GM18511 (cell line): ENCODE measurements around the gene RPS3A.
"Not testable (repeated sequence)": the region's sequence is repeated elsewhere in the genome, so short reads cannot be mapped to it uniquely, and the experiment has no call there.

Experiments
- ATAC-seq: cut with Tn5 transposase; IDR thresholded peaks from one replicate; pipeline ENCODE4 v1.9.1; 2021; ENCODE audit warnings: mild to moderate bottlenecking, moderate library complexity; ENCODE audit not compliant: unreplicated experiment

The RPS3A gene

DNA sequence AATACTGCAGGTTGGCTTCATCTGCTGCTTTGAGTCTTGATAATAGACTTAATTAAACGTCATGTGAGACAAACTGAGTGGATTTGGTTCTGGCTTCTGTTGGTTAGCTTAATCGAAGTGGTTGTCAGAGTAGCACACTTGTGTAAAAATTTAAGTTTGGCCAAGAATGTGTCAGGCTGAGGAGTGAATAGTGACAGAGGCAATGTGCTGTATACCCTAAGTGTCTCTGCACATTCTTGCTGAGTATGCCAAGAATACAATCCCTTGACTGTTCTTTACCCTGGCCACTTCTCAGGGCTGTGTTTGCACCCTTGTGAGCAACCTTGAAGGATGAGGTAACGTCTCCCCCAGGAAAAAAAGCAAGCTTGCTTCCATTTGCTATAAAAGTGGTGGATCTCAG lies 14.9 kb downstream of the RPS3A start:
- no peak for ATAC-seq

DNA sequence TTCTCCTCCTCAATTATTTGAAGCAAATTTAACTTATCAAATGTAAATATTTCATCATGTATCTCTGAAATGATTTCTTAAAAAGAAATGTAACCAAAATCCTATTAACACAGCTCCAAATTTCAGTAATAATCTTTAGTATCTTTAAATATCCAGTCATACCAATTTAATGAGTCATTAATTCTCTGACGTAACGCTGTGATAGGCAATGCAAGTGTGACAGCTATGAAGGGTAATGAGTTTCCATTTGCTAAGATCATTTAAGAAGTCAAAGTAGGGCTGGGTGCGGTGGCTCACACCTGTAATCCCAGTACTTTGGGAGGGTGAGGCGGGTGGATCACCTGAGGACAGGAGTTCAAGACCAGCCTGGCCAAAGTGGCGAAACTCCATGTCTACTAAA lies 15.6 kb downstream of the RPS3A start:
- no peak for ATAC-seq

DNA sequence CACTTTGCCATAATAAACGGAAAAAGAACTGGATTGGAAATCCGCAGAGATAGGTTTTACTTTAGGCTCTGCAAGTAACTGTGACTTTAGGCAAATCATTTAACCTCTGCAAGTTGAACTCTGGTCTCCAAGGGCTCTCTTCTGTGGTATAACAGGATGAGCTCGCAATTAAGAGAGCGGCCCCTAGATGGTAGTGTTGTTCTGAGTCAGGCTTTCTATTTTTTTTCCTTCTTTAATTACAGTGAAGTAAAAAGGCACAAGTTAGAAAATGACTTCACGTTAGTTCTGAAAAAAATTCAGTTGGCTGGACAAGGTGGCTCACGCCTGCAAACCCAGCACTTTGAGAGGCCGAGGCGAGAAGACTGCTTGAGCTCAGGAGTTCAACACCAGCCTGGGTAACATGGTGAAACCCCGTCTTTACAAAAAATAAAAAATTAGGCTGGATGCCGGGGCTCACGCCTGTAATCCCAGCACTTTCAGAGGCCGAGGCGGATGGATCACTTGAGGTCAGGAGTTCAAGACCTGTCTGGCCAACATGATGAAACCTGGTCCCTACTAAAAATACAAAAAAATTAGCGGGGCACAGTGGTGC lies 18.0 kb downstream of the RPS3A start:
- ATAC-seq, result peak; percentile 93

DNA sequence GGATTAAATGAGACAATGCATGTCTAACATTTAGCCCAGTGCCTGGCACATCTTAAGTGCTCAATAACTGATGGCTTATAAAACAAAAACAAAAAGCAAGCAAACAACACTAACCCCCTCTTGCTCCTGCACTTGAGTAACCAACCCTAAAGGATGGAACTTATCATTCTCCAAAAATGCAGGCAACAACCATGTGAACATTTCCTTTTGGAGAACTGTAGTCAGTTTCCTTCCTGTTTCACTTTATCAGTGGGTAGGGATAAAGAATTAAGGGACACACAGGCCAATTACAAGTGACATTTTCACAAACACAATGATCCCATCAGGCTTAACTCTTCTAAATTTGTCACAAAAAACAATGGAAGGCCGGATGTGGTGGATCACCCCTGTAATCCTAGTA lies 30.4 kb downstream of the RPS3A start:
- no peak for ATAC-seq

GRCh38 chr4:151133311-151133710 lies 33.9 kb downstream of the RPS3A start:
- no peak for ATAC-seq

- not testable (repeated sequence) for ATAC-seq
Observed at GRCh38 chr4:151136048-151136447, 36.6 kb downstream of the RPS3A start.

DNA sequence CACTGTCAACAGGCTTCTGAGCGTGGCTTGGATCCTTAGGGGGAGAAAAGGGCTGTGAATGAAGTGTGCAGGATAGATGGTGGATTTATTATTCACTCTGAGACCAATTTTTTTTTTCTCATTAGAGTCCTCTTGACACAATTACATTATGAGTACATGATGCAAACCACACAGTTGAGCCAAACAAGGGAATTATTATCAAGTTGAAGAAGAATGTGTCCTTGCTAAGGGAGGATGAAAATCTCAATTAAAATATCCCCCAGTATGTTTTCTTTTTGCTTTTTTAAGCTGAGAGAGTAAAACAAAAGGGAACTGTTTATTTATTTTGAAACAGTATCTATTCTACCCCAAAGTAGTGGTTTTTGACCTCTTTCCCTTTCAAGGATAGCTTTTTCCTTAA lies 40.4 kb downstream of the RPS3A start:
- ATAC-seq, result no peak

DNA sequence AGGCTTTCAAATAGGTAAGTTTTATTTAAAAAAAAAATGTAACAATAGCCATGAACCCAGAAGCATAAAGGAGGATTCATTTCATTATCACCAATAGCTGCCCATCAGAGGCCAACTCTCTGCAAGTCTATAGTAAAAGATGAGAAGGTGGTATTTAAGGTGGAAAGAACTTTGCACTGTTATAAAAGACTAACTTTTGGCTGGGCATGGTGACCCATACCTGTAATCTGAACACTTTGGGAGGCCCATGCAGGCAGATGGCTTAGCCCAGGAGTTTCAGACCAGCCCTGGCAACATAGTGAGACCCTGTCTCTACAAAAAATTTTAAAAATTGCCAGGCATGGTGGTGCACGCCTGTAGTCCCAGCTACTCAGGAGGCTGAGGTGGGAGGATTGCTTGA lies 43.3 kb downstream of the RPS3A start:
- no peak for ATAC-seq

DNA sequence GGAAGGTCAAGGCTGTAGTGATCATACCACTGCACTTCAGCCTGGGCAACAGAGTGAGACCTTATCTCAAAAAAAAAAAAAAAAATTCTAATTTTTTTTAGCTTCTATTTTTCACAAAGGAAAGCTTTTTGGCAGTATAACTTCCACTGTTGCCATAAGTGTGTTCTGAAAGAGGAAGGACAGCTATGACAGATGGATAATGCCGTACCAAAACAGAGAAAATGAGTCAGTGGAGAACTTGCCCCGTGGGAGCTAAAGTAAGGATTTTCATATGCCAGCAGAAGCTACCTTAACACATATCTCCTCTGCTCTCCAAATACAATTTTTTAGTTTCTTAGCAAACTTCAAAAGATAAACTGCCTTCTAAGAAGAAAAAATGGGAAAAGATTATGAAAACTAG lies 43.7 kb downstream of the RPS3A start:
- no peak for ATAC-seq

DNA sequence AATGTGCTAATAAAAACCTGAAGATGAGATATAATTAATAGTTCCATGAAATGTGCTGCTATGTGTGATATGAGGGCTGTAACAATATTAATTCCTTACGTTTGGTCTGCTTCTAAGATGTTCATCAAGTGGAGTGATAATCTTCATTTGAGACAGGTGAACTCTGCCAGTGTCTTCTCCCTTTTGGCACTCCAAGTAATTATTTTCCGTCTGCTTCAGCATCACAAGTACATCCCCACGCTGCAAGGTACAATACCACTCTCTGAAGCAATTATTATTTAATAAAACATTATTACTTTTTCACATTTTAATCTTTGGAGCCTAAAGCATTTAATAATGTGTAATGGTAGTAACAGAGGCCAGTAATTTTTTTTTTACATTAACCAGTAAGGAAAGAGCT lies 44.4 kb downstream of the RPS3A start:
- no peak for ATAC-seq

GRCh38 chr4:151144329-151145072 lies 45.1 kb downstream of the RPS3A start:
- ATAC-seq, result no peak

GRCh38 chr4:151147000-151147399 lies 47.6 kb downstream of the RPS3A start:
- no peak for ATAC-seq

DNA sequence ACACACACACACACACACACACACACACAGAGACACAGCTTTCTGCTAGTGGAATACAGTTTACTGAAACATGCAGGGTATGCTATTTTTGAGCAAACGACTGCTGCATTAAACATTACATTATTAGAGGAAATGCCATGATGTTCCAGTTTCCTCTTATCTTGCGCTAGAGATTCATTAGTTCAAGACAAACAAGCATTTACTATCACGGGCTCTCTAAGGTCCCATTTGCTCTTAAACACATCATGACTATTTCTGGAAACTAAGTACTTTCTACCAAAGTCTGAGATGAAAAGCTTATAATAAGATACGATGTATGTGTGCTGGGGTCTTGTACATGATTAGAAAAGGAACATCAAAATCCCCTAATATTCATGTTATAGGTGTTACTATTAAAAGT lies 48.8 kb downstream of the RPS3A start:
- no peak for ATAC-seq

DNA sequence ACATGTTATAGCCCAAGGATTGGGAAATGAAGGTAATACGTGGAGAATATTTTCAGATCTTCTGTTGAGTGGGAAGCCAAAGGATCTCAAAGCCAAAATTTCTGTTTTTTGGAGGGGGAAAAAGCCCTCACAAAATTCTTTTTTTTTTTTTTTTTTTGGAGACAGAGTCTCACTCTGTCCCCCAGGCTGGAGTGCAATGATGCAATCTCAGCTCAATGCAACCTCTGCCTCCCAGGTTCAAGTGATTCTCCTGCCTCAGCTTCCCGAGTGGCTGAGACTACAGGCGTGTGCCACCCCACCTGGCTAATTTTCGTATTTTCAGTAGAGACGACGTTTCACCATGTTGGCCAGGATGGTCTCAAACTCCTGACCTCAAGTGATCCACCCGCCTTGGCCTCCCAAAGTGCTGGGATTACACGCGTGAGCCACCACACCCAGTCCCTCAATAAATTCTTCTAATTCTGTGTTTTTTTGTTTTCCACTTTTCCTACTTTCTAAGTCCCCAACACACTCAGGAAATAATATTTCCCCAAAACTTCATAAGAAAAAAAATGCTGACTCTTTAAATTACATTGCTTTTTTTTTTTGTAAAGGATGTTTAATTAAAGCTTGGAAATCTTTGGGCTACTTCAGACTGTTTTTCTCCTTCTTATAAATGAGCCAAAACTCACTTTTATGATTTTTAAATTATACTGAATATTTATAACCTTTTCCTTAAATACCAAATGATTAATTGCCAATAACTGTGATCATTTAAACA lies 51.6 kb downstream of the RPS3A start:
- no peak for ATAC-seq

GRCh38 chr4:151152028-151152427 lies 52.6 kb downstream of the RPS3A start:
- ATAC-seq, result no peak

GRCh38 chr4:151153585-151153984 lies 54.2 kb downstream of the RPS3A start:
- no peak for ATAC-seq
